HG03342 (cell line): ENCODE results near the gene STON2.

Experiments
- ATAC-seq: cut with Tn5 transposase; IDR thresholded peaks from one replicate; pipeline ENCODE4 v1.9.1; 2021; ENCODE audit warnings: mild to moderate bottlenecking, moderate library complexity; ENCODE audit not compliant: unreplicated experiment

STON2 gene

DNA sequence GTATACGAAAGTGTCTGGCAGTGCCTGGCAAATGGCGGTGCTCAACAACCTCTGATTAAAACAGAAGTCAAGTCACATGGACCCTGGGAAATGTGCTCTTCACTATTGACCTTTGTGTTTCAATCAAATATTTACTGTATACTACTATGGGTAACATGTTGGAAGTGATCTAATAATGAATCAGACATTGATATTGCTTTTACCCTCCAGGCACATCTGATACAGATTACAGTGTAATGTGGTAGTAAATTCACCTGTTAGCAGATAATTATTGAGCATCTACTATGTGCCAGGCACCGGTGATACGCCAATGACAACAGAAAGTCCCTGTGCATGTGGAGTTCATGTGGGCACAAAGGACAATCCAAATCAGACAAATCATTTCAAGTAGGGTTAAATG is 63.1 kb downstream of the STON2 start:
- ATAC-seq, result no peak

DNA sequence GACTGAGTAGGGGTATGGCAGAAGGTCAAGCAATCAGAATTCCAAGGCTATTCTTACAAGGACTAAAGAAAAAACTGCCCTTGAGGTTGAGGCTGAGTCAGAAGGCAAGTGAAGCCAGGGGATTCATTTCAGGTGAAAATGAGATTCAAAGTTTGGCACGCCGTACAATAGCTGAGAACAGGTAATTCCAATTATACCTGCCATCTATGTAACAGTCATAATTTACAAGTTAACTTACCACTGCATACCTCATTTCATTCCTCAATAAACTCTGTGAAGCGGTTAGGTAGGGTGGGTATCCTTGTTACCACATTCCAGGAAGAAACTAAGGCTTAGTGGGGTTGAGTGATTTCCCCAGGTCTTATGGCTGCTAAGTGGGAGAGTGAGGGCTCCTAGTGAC is 64.1 kb downstream of the STON2 start:
- no peak for ATAC-seq

DNA sequence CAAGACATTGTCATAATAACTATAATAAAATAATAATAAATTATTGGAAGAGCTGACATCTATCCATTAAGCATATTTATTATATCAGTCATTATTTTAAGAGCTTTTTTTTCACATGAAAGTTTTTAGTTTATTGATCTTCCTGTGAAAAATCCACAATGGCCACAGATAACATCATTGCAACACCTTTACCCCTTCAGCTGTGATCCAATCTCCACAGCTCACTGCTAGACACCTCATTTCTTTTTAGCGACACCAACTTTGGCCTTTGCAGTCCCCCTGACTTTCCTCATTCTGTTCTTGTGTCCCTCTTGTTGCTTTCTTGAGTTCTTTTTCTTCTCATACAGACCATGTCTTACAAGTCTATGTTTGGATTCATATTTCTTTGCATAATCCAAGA is 67.4 kb downstream of the STON2 start:
- ATAC-seq, result no peak

DNA sequence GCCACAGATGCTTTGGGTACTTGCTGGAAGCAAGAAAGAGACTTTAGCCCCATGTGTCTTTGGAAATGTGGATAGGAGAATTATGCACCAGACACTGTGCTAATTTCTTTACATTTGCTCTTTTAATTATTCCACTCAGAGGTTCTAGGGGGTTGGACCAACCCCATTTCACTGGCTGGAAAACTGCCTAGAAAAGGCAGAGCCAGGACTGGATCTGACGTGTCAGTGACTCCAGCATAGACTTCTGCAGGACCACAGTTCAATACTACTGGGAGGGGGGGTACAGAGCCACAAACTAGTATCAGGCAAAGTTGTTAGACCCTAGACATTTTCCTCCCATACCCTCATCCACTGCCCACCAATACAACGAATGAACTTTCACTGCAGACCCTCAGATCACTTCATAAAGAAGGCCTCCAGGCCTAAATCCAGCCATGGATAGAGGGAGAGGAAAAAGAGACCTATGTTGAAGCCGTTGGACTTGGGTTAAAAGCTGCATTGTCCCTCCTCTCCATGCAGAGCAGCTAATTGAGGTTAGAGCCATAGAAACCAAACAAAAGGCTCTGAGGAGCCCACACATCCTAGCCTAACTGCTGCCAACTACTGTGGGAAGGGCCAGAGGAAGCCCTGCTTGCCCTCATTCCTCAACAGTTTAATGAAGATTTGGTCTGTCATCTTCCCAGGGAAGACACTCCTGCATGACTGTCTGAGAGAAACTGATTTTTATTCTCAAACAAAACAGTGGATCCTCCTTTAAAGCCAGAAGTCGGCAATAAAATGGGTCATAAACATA is 68.7 kb downstream of the STON2 start:
- no peak for ATAC-seq

DNA sequence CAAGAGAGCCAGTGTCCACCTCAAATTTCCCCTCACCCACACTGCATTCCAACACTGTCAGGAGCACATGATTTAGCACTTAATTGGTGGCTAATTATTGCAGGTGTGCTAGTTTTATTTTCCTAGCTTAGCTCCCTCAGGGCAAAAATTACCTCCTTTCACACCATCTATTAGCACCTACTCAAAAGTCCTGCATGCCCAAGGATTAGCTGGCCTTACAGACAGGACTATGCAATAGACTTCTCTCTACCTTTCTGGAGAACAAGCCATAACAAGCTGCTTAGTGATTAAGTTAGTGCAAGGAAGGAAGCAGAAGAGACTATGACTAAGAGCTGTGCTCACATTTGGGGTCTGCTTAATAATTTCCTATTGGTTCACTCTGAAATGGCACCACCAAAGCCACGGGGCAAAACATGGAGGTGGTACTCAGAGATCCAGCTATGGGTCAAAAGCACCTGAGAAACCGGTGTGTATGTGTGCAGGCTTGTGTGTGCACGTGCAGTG is 69.5 kb downstream of the STON2 start:
- no peak for ATAC-seq

DNA sequence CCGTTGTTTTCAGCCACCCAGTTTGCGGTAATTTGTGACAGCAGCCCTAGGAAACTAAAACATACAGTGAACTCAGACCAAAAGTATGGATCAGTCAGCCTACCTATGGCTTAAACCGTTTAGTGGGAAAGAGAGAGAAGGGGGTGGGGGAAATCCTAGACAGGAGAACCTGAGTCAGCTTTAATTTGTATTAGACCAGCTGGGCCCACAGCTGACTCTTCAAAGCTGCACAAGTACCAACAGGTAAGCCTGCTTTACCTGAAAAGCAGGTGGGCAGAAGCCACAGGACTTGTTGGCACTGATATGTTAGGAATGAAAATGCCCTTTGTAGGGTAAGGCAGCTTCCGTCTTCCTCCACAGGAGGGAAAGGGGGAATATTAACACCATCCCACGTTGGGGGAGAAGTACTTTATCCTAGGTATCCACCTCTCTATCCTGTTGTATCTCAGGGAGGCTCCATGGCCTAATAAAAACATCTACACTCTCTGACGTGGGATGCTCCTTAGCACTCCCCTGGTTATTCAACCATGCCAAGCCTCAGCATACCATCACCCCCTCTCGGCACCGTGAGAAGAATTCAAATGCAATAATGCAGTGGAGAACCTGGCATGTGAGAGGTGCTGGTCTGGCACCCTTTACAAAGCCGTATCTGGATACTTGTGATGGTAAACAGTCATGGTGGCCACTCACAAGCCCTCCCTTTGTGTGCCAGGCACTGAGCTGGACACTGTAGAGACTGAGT is 70.3 kb downstream of the STON2 start:
- ATAC-seq, result no peak

DNA sequence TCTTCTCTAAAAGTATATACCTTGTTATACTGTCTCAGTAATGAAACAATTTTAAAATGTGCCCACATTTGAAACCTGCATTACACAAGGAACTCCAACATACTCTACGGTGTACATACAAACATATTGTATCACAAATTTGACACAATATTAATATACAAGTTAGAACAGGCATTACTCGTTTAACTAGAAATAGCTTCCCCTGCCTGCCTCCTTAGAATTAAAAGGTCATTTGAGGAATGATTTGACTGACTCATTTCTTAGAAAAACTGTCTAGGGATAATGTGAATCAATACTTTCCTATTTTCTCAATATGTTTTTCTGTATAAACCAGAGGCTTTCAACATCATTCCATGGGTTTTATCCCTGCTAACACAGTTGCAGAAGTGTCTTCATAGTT is 73.7 kb downstream of the STON2 start:
- no peak for ATAC-seq

DNA sequence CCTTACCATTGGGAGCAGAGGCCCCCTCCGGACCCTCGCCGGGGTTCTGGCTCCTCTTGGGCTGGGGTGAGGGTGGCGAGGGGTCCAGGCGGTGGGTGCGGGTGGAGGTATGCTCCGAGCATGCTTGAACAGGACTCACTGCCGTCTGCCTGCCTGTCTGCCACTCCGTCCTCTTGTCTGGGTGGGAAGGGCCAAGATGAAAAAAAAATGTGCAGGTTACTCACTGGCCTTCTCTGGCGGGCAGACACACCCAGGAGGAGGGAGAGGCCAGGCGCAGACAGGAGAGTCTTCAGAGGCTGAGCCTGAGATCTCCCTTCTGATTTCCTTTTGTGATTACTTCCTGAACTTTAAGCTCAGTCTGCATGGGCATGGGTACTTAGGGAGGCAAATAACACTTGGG is 76.1 kb downstream of the STON2 start:
- no peak for ATAC-seq

DNA sequence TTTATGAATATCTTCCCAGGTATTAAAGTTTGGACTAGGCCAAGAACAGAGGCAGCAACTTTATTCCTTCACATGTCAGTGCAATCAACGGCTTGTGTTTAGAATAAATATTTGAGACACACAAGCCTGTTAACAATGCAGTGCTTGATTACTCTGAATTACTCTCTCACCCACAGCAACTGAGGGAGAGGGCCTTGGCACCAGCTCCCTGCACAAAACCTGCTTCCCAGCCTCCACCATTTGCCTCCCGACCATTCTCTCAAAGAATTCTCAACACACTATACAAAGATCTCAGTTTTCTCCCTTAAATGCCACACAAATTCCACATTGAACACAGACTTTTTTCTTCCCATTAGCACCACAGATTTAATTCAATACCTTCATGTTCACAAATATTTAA is 77.0 kb downstream of the STON2 start:
- ATAC-seq, result no peak

DNA sequence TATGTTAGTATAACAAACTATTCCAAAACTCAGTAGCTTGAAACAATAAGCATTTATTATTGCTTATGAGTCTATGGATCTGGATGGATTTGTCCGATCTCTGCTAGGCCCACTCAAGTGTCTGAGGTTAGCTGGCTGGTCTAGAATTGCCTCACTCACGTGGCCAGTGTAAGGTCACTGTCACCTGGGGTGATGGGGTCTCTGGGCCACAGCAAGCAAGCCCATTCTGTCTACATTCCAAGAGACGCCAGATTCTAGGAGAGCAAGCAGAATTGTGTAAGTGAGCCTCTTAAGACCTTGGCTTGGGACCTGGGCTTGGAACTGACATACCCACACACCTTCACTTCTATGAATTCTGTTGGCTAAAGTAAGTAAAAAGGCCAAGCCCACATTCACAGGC is 80.2 kb downstream of the STON2 start:
- no peak for ATAC-seq

DNA sequence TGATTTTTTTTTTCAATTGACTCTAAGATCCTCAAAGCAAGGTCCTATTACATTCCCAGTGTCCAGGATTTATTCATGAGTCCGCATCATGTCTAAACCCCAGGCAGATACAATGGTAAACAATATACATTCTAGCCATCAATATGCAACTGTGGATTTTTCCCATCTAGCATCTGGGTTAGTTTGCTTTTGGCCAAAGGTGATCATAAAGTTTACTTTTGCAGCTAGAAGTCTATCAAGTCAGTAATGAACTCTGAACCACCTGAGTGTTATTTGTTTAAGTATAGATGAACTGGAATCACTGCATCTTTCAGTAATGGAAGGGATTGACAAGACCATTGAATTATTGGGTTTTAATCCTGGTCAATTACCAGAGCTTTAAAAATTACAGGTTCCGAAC is 80.8 kb downstream of the STON2 start:
- no peak for ATAC-seq

DNA sequence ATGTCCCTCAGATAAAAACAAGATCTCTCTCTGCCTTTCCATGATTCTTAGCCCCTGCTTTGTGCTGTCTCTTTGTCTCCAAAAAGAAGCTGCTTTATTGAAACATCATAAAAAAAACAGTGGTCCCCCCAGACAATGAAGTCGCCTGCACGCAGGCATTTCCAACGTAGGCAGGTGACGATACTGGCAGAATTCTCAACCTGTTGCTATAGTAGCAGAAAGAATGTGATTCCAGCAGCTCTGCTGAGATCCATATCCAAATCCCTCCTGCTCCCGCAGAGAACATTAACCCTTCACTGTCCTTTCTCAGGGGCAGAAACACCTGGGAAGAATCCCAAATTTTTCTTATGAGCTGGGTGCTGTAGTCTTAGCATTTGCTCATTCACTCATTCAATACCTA is 84.8 kb downstream of the STON2 start:
- no peak for ATAC-seq

DNA sequence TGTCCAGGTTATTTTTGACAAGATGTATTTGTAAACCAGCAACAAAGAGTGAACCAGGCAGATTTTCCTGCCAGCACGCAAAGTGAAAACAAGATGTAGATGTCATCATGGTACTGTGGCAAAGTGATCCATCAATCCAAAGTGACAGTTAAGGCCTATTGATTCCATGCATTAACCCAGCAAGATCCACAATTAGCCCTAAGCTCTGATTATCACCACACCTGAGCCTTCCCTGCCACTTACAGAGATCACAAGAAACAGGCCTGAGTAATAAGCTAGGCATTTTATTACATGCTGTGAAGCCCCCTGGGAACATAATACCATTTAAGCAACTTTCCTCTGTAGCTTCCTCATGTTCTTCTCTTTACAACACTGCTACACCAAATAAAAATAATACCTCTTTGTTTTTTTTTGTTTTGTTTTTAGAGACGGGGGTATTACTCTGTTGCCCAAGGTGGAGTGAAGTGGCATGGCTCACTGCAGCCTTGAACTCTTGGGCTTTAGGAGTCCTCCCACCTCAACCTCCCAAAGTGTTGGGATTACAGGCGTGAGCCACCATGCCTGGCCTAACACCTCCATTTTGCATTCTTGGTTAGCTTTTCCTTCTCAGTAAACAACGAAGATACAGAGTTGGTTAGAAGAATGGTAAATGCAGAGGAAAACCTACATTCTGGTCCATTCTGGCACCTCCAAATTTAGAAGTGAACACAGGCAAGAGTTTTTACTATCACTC is 85.5 kb downstream of the STON2 start:
- no peak for ATAC-seq

DNA sequence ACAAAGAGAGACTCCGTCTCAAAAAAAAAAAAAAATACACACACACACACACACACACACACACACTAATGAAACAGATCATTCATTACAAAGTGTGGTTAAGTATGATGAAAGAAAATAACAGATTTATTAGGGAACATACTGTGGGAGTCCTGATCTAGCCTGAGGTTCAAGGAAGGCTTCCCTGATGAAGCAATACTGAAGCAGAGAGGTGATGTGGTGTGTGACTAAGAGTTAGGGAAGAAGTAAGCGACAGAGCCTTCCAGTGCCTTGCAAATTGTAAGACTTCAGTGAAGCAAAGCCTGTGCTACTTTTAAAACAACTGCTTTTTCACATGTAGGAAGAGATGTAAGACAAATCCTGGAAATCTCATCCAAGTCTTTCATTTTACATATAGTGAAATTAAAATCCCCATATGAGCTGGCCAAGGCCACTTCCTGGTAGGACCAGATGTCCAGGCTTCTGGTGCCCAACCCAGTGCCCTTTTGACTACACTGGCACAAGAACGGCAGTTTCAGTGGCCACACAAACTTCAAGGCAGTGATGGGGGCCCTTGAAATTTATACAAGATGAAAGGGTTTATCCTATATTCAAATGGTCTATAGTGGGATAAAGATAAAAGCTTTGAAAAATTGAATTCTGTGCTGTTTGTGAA is 86.2 kb downstream of the STON2 start:
- ATAC-seq, result no peak

DNA sequence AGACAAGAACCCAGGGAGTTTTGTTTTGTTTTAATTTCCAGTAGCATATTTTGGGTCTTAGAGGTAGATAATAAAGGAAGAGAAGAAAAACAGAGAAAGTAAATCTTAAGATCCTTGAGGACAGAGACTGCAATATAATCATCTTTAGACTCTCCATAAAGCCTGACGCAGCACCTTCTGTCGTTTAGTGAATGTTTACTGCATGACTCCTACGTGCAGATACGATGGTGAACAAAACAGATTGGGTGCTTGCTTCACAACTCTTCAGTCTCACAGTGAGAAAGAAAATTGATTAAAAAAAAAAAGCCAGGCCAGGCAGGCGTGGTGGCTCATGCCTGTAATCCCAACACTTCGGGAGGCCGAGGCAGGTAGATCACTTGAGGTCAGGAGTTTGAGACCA is 86.9 kb downstream of the STON2 start:
- ATAC-seq, result no peak

DNA sequence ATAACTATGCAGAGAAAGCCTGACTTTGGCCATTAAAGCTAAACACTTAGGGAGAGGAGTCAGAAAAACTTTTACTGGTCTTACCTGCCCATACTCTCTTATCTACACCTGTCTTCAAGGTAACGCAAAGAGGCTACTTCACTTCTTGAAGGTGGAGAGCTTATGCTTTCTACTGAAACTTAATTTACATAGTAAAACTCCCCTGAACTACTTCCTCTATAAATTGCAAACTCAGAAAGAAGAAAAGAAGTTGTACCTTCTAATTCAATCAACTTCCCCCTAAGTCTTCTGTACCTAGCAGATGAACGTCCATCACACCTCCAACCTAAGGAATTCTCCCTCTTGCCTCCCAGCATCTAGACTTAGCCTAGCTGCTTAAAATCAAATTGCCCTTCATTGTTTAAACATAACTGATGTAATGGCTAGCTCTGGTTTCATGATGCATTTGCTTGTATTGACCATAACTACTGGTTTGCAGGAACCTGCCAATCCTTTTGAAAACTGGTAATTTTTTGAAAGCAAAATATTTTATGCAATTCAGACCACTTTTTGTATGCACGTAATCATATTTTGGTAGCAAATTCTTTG is 87.7 kb downstream of the STON2 start:
- no peak for ATAC-seq

DNA sequence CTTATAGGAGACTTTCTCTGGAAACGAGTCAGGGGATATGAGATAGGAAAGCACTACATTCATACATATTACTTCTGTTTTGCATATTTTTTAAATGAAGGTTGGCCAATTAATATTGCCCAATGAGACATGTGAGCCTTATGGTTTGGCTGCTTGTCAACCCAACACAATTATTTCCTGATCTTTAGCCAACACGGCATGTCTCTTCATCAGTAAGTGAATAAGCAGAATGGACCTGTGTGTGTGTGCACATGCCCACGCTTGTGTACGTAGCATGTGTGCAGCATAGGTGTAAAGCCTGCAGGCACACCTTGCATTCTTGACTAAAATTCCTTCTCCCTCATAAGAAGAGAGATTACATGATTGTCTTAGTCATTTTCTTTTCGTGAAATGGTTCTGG is 88.3 kb downstream of the STON2 start:
- no peak for ATAC-seq

DNA sequence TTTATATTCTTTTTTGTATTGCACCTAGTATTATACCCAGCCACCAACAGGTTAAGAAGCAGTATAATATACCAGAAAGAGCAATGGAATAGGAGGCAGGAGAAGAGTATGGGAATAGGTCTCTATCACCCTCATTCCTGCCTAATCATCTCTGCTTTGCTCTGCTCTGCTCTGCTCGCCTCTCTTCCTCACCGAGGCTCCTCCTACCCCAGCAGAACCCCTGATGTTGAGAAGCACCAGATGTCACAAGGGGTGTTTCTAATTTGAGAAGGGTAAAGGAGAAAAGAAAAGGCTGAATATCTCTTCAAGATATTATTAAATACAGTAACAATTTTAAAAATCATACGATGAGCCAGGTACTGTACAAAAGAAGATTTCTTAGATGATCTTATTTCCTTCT is 89.0 kb downstream of the STON2 start:
- no peak for ATAC-seq

DNA sequence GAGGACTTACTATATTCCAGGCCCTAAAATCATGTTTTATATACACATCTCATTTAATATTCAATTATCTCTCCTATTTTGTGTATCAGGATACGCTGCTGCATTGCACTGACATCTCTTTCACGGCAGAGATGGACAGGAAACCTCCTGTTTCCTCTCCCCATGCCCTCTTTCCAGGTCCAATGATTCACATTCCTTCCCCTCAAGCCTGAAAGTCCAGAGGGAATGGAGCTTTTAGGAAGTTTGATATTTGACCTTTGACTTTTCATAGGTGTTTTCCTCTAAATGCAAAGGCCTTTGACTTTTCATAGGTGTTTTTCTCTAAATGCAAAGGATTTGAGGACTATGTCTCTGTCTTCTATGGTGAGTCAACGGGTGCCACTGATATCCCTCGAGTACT is 89.5 kb downstream of the STON2 start:
- no peak for ATAC-seq

DNA sequence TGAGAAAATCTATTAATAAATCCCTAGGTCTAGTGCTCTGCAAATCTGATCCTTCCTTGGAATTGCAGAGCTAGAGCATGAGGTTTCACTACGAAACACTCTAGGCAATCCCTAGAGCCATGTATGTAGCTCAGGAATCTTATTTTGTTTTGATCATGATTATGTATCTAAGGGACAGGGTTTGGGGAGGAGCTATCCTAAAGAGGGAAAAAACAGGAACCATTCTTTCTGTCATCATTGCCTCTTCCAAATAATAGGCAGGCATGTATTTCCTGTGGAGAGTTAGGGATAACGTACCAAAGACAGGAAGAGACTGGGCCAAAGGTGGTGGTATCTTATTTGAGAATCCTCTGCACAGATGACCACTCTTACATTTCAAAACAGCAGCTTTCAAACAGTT is 90.6 kb downstream of the STON2 start:
- no peak for ATAC-seq

DNA sequence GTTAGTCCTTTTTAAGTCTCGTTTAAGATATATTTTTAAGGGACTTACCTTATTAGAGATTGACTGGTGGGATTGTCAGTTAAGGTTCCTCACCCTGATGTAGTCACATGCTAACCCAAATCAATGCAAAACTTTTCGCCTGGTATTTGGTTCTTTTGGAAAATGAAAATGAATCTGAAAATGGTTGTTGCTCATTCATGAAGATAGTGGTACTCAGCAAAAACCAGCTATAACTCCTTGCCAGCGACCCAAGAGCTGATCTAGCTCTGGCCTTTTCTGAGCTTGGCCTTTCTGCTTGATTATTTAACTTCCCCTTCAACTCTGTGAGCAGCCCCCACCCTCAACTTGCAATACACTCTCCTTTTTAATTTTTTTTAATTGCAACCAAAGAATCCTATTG is 94.4 kb downstream of the STON2 start:
- no peak for ATAC-seq
